HG02840 (cell line): Measurements from ENCODE around the gene NABP2.
"Not testable (repeated sequence)": the region's sequence is repeated elsewhere in the genome, so short reads cannot be mapped to it uniquely, and the experiment has no call there.

Source experiments
- ATAC-seq: cut with Tn5 transposase; IDR thresholded peaks from one replicate; pipeline ENCODE4 v1.9.1; 2021; ENCODE audit warnings: mild to moderate bottlenecking, moderate library complexity, moderate number of reproducible peaks; ENCODE audit not compliant: unreplicated experiment, low FRiP score

NABP2 gene

GRCh38 chr12:56266693-56267442, 42.7 kb downstream of the NABP2 start, which contains the start of gene COQ10A:
TSS of gene COQ10A (plus strand) at chr12:56266942. CDS start at chr12:56267119, 177 bp downstream.
- peak; percentile 90 for ATAC-seq

- no peak for ATAC-seq
Observed at GRCh38 chr12:56267443-56268071, 43.4 kb downstream of the NABP2 start.

DNA sequence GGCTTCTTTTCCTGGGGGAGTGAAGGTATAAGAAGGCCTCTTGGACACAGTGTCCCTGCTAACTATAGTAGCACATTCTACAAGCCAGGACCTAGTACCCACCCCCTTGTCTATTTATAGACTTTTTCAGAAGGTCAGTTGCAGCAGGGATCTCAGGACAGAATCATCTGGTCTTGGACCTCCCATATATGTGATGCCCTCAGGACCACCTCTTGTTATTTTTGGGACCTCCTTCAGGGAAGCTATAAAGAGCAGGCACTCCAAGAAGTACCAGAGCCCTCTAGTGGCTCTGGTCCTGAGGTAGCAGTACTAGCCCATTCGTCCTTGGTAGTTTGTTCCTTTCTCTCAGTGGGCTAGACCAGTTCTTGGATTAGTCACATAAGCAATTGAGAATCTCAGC, 46.9 kb downstream of the NABP2 start:
- ATAC-seq, result no peak

DNA sequence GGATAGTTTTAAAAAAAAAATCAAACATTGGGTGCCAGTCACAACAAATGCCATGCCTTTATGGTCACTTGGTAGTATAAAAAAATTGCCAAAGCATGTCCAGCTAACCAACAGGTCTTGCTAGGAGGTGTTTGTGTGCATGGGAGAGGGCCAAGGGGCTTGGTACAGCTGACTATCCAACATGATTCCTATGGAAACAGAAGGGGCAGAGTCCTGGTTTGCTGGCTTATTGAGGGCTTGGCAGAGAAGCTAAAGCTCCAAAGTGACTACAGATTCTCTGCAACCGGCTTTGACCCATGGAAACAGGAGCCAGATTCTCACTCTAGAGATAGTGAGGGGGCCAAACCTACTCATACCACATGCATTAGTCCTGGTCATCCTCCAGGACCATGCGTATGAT, 48.3 kb downstream of the NABP2 start:
- not testable (repeated sequence) for ATAC-seq

- ATAC-seq, result no peak
Observed at GRCh38 chr12:56274299-56274698, 50.2 kb downstream of the NABP2 start.

GRCh38 chr12:56278905-56279304, 54.8 kb downstream of the NABP2 start:
- ATAC-seq, result no peak
